HepG2 (cell line): ENCODE measurements around the gene RAD51. TPM values are rescaled to one million over a fixed set of nuclear protein-coding genes. Genes with fewer than 3 reads are reported as not detected.

ENCODE experiments used
- AHR ChIP-seq: IDR thresholded peaks from 2 replicates; pipeline ENCODE4 v1.6.1; 2018; ENCODE audit warnings: missing genetic modification reagents, missing compliant biosample characterization
- BATF2 ChIP-seq: sonication (generic); formaldehyde crosslinking; IDR thresholded peaks from 2 replicates; pipeline ENCODE4 v1.8.0; 2022; ENCODE audit warnings: mild to moderate bottlenecking, missing genetic modification reagents, moderate library complexity
- EHMT2 ChIP-seq: fragments of 200-600 bp; sonication (generic); IDR thresholded peaks from 2 replicates; pipeline ENCODE4 v1.7.0; 2017; ENCODE audit warnings: antibody characterized with exemption, low read depth, low read length, borderline replicate concordance
- KDM2A ChIP-seq: sonication (generic); formaldehyde crosslinking; IDR thresholded peaks from 2 replicates; pipeline ENCODE4 v1.4.0; 2020; ENCODE audit warnings: low read depth, missing genetic modification reagents, borderline replicate concordance
- MED13 ChIP-seq: sonication (generic); formaldehyde crosslinking; IDR thresholded peaks from 2 replicates; pipeline ENCODE4 v1.5.0; 2020; ENCODE audit warnings: missing genetic modification reagents
- MTERF4 ChIP-seq: sonication (generic); formaldehyde crosslinking; IDR thresholded peaks from 2 replicates; pipeline ENCODE4 v1.8.0; 2023; ENCODE audit warnings: mild to moderate bottlenecking, missing genetic modification reagents
- MXI1 ChIP-seq: IDR thresholded peaks from 3 replicates; pipeline ENCODE4 v1.6.1; 2012; ENCODE audit warnings: low read depth, low read length, inconsistent platforms, borderline replicate concordance
- MYC ChIP-seq: sonication (generic); formaldehyde crosslinking; IDR thresholded peaks from 2 replicates; pipeline ENCODE4 v1.9.0; 2021; ENCODE audit warnings: missing genetic modification reagents, borderline replicate concordance
- NFRKB ChIP-seq: fragments of 450-650 bp; IDR thresholded peaks from 2 replicates; pipeline ENCODE4 v1.6.1; 2017
- RFXAP ChIP-seq: sonication (generic); formaldehyde crosslinking; IDR thresholded peaks from 2 replicates; pipeline ENCODE4 v1.4.0; 2020; ENCODE audit warnings: missing genetic modification reagents, borderline replicate concordance
- SP140L ChIP-seq: sonication (generic); formaldehyde crosslinking; IDR thresholded peaks from 2 replicates; pipeline ENCODE4 v1.4.0; 2020; ENCODE audit warnings: missing genetic modification reagents, borderline replicate concordance
- SRF ChIP-seq: IDR thresholded peaks from 2 replicates; pipeline ENCODE4 v1.6.1; 2011; ENCODE audit warnings: mild to moderate bottlenecking, low read depth, low read length, moderate library complexity
- ZBTB43 ChIP-seq: sonication (generic); formaldehyde crosslinking; conservative IDR thresholded peaks from 2 replicates; pipeline ENCODE4 v1.4.0; 2020; ENCODE audit warnings: missing genetic modification reagents
- ZNF563 ChIP-seq: sonication (generic); formaldehyde crosslinking; IDR thresholded peaks from 2 replicates; pipeline ENCODE4 v1.8.0; 2022; ENCODE audit warnings: mild to moderate bottlenecking, moderate library complexity, missing genetic modification reagents
- ZSCAN22 ChIP-seq: sonication (generic); formaldehyde crosslinking; IDR thresholded peaks from 2 replicates; pipeline ENCODE4 v1.4.0; 2020; ENCODE audit warnings: mild to moderate bottlenecking, missing genetic modification reagents
- polyA plus RNA-seq, 8 experiments: library from polyadenylated mRNA; depleted of rRNA in 3 of 8; stranded (reverse) in 7 of 8; unstranded in 1 of 8; fragments of >200 nt; fragmentation: Illumina TruSeq in 4 of 8; extraction: Trizol in 4 of 8; gene quantifications; 2 replicates each; pipeline versions ENCODE4 v1.2.1 to v1.2.3, GENCODE V29; 2011 to 2016; ENCODE audit warnings: low read depth in 4 of 8, missing spikeins in 1 of 8, mixed read lengths in 1 of 8; ENCODE audit not compliant: insufficient read depth in 1 of 8
- total RNA-seq, 5 experiments: library from RNA; depleted of rRNA; stranded (reverse); fragments of >200 nt; fragmentation: Illumina TruSeq; extraction: Trizol; gene quantifications; 2 replicates each; pipeline ENCODE4 v1.2.3, GENCODE V29; 2016; ENCODE audit warnings: low read depth in 1 of 5
- TF ChIP-seq, protein P1 (sequence below): sonication (generic); formaldehyde crosslinking; IDR thresholded peaks from 2 replicates; pipeline ENCODE4 v1.4.0; 2020; ENCODE audit warnings: missing genetic modification reagents

The RAD51 gene
- total and polyA plus RNA-seq, 2 of the 13 experiments (the other 11 are each of a cell fraction or from before 2014, with no cell fraction given), result 8.5 to 12.8 TPM

DNA sequence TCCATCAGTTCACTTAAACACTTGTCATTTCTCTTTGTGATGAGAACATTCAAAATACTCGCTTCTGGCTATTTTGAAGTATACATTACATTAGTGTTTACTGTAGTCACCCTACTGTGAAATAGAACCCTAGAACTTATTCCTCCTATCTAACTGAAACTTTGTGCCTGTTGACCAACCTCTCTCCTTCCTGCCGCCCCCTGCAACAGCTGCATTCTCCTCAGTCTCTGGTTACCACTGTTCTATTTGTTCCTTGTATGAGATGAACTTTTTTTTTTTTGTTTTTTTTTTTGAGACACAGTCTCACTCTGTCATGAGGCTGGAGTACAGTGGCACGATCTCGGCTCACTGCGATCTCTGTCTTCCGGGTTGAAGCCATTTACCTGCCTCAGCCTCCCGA lies 2.9 kb downstream of the RAD51 start (continued):
- TF ChIP-seq, protein P1, sequence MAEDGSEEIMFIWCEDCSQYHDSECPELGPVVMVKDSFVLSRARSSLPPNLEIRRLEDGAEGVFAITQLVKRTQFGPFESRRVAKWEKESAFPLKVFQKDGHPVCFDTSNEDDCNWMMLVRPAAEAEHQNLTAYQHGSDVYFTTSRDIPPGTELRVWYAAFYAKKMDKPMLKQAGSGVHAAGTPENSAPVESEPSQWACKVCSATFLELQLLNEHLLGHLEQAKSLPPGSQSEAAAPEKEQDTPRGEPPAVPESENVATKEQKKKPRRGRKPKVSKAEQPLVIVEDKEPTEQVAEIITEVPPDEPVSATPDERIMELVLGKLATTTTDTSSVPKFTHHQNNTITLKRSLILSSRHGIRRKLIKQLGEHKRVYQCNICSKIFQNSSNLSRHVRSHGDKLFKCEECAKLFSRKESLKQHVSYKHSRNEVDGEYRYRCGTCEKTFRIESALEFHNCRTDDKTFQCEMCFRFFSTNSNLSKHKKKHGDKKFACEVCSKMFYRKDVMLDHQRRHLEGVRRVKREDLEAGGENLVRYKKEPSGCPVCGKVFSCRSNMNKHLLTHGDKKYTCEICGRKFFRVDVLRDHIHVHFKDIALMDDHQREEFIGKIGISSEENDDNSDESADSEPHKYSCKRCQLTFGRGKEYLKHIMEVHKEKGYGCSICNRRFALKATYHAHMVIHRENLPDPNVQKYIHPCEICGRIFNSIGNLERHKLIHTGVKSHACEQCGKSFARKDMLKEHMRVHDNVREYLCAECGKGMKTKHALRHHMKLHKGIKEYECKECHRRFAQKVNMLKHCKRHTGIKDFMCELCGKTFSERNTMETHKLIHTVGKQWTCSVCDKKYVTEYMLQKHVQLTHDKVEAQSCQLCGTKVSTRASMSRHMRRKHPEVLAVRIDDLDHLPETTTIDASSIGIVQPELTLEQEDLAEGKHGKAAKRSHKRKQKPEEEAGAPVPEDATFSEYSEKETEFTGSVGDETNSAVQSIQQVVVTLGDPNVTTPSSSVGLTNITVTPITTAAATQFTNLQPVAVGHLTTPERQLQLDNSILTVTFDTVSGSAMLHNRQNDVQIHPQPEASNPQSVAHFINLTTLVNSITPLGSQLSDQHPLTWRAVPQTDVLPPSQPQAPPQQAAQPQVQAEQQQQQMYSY (CRISPR knock-in tag), result no peak
- TF ChIP-seq SP140L (no peak), MXI1 (no peak), AHR (CRISPR knock-in tag) (no peak), ZBTB43 (CRISPR knock-in tag) (no peak), ZNF563 (CRISPR knock-in tag) (no peak), RFXAP (CRISPR knock-in tag) (no peak), MYC (CRISPR knock-in tag) (no peak), BATF2 (CRISPR knock-in tag) (no peak), MED13 (CRISPR knock-in tag) (no peak), SRF (no peak), EHMT2 (no peak), MTERF4 (no peak), NFRKB (no peak), KDM2A (CRISPR knock-in tag) (no peak), ZSCAN22 (no peak)
